Gastroesophageal sphincter (tissue), 3 donors: ENCODE data around the gene SERPING1.

Experiments
- POLR2AphosphoS5 ChIP-seq: sonication (generic); formaldehyde crosslinking; IDR thresholded peaks from one replicate; pipeline ENCODE4 v1.6.1; 2017; ENCODE audit warnings: antibody characterized with exemption
- TF ChIP-seq, protein P1 (sequence below), 4 experiments: fragments of 200-600 bp in 2 of 4; fragments of 450-650 bp in 2 of 4; sonication (generic) in 1 of 4; IDR thresholded peaks; one replicate each; pipeline ENCODE4 v1.5.1; 2017 to 2019; ENCODE audit warnings: antibody characterized with exemption in 4 of 4, mild to moderate bottlenecking in 2 of 4, moderate library complexity in 2 of 4

DNA sequence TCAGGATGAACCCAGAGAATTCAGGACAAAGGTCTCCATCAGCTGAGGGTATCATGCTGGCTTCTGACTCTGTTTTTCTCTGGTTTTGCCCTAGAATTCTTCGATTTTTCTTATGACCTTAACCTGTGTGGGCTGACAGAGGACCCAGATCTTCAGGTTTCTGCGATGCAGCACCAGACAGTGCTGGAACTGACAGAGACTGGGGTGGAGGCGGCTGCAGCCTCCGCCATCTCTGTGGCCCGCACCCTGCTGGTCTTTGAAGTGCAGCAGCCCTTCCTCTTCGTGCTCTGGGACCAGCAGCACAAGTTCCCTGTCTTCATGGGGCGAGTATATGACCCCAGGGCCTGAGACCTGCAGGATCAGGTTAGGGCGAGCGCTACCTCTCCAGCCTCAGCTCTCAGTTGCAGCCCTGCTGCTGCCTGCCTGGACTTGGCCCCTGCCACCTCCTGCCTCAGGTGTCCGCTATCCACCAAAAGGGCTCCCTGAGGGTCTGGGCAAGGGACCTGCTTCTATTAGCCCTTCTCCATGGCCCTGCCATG, 16.8 kb downstream of the SERPING1 start:
- TF ChIP-seq, protein P1, sequence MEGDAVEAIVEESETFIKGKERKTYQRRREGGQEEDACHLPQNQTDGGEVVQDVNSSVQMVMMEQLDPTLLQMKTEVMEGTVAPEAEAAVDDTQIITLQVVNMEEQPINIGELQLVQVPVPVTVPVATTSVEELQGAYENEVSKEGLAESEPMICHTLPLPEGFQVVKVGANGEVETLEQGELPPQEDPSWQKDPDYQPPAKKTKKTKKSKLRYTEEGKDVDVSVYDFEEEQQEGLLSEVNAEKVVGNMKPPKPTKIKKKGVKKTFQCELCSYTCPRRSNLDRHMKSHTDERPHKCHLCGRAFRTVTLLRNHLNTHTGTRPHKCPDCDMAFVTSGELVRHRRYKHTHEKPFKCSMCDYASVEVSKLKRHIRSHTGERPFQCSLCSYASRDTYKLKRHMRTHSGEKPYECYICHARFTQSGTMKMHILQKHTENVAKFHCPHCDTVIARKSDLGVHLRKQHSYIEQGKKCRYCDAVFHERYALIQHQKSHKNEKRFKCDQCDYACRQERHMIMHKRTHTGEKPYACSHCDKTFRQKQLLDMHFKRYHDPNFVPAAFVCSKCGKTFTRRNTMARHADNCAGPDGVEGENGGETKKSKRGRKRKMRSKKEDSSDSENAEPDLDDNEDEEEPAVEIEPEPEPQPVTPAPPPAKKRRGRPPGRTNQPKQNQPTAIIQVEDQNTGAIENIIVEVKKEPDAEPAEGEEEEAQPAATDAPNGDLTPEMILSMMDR (IDR thresholded peaks at IDR 0.05), result no peak
- TF ChIP-seq POLR2AphosphoS5, result no peak
